Measurements from ENCODE around the gene FBXW7. TPM values are rescaled to one million over a fixed set of nuclear protein-coding genes. Genes with fewer than 3 reads are reported as not detected.

Gene FBXW7, protein sequence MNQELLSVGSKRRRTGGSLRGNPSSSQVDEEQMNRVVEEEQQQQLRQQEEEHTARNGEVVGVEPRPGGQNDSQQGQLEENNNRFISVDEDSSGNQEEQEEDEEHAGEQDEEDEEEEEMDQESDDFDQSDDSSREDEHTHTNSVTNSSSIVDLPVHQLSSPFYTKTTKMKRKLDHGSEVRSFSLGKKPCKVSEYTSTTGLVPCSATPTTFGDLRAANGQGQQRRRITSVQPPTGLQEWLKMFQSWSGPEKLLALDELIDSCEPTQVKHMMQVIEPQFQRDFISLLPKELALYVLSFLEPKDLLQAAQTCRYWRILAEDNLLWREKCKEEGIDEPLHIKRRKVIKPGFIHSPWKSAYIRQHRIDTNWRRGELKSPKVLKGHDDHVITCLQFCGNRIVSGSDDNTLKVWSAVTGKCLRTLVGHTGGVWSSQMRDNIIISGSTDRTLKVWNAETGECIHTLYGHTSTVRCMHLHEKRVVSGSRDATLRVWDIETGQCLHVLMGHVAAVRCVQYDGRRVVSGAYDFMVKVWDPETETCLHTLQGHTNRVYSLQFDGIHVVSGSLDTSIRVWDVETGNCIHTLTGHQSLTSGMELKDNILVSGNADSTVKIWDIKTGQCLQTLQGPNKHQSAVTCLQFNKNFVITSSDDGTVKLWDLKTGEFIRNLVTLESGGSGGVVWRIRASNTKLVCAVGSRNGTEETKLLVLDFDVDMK
- 10 to 100 TPM; 25.8 to 37.3 (median 32.0) TPM for polyA plus RNA-seq (ENCODE audit: insufficient read length in 4 of 4)

DNA sequence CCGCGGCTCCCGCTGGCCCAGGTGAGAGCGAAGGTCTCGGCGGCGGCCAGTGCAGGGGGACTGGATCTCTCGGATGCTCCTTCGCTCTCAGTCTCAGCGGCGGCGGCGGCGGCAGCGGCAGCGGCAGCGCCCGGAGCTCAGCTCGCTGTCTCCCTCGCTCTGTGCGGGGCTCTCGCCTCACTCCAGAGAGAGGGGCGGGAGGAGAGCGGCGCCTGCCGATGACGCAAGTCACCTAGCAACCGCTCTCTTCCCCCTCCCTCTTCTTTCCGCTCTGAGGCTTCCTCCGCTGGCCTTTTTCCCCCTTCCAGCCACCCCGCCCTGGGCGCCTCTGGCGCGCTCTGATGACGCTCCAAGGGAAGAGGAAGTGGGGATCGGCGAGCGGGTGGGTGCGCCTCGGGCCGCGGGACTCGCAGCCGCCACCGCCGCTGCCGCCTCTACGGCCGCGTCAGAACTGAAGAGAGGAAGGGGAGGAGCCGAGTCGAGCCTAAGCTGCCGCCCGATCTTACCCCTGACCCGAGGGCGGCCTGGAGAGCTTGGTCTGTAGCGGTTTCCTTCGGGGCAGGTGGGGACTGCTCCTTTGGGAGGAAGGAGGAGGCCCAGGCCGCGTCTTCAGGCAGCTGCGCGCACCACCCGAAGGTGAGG lies at the start of gene FBXW7:
Gene FBXW7 (minus strand): TSS at position 190 of the 642 bp plus-strand sequence. CDS start 124,289 bp downstream, outside the sequence.
- DNase-seq (ENCODE audit: low read depth in 4 of 4, low spot score in 2 of 4): peak; percentile 92 to 100 (median 98)

DNA sequence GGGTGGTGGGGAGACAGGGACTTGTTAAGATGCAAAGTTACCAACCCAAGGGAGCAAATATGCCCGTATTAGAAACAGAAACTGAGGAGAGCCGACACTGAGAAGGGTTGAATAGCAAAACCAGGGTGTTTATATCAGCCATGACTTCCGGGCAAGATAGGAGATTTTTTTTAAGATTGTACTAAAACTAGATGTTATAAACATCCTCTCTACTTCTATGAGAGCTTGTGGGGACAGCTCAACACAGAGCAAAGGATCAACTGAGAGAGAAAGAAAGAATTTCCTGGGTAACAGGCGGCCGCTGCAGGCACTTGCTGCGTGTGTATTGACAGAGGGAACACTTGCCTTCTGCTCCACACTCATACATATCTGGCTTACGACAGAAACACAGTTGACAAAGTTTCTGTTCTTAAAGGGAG lies 49.1 kb upstream of the FBXW7 start:
- no peak for DNase-seq (ENCODE audit: low read depth in 4 of 4, low spot score in 2 of 4)

DNA sequence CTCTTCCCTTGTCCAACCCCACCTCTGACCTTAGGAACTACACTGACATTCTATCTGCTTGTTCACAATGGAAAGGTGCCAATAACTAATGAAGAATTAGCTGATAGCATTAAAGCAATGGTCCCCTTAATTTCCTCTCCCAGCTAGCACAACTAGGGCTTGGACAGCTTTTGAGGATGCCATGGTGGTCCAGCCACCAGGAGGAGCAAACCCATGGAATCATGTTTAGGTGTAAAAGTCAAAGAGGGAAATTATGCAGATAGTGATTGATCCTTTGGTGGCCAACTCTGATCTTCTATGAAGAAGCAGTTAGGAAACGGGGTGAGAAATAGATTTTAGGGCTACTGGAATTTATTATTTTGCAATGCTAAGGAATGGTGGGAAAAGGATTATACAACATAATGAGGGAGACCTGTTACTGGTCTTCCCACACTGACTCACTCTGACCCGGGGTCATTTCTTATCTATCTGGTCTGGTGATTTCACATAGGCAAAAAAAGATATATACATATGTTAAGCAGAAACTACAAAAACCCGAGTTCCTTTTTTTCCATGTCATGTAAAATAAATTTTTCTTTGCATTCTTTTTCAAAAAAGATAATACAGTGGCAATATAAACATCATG lies 45.8 kb upstream of the FBXW7 start:
- DNase-seq (ENCODE audit: low read depth in 4 of 4, low spot score in 2 of 4): no peak

DNA sequence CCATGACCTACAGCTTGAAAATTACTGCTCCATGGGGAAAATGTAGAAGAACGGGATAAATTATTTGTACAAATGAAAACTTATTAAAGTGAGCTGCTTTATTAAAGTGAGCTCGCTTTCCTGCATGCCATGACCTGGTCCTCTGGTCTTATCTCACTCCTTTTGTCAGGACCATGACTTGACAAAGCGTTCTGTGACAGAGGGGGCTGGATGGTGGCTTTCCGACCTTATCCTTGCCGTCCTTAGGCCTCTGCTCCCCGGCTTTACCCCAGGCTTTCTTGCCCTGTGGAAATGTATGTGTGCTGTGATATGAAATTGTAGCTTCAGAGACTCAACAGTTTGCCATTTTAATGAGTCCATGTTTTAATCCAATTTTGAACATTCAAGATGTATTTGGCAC lies 44.0 kb upstream of the FBXW7 start:
- no peak for DNase-seq (ENCODE audit: low read depth in 4 of 4, low spot score in 2 of 4)

DNA sequence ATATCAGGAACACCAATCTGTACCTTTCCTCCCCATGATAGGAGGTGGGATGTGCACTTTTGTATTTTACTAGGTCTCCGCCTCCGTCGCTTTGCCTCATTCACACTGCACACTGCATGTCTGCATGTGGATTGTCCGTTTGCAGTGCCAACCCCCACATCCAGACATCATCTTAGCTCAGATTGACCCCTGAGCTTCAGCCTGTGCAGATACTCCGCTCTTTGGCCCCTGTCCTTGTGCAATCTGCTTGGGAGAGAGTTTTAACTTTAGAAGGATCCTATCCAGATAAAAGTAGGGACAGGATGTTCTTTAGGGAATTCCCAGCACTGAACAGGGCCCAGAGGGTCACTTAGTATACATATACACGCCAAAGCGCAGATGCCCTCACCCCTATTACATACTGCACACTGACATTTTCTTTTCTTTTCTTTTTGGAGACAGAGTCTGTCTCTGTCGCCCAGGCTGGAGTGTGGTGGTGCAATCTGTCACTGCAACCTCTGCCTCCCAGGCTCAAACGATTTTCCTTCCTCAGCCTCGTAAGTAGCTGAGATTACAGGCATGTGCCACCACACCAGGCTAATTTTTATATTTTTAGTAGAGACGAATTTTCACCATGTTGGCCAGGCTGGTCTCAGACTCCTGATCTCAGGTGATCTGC lies 43.3 kb upstream of the FBXW7 start:
- no peak for DNase-seq (ENCODE audit: low read depth in 4 of 4, low spot score in 2 of 4)

DNA sequence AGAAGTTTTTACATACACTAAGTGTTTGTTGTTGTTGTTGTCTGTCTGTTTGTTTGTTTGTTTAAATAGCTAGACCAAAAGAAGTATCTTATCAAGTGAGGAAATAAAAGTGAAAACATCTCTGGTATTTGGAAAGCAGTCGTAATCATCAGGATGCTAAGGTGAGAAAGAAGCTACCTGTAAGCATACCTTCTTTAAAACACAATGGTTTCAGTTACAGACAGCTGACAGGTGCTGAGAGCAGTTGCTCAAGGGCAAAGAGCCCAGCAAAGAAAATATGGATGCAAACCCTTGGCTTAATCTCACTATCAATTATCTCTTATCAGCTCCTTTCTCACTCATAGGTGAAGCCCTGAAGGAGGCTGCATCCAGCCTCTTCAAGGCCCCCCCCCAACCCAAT lies 42.8 kb upstream of the FBXW7 start:
- no peak for DNase-seq (ENCODE audit: low read depth in 4 of 4, low spot score in 2 of 4)

DNA sequence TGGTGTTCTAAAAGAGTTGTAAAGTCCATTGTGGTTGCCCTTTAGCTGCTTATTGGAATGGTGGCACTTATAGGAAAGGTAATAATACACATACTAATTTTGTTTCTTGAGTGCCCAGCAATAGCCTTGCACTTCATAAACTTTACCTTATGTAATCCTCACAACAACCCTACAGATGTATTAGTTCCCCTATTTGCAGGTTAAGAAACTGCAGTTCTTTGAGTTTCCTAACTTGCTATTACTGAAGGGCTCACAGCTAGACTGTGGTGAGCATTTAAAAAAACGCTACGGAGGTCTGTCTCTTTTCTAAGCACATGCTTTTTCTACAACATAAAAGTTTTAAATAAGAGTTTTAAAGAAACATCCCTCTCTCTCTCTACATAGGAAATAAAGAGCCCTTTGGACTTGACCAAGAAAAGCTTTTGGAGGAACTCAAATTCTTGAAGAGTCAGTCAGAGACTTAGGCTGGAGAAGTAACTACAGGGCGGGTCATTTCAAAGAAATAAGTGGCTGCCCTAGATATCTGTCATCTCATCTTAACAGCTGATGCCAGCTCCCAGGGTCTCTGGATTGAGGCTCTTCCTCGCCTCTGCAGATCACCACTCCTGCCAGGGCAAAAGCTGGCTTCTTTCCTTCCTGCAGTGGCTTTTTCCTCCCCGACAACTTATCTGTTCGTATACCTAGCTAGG lies 42.0 kb upstream of the FBXW7 start:
- no peak for DNase-seq (ENCODE audit: low read depth in 4 of 4, low spot score in 2 of 4)

DNA sequence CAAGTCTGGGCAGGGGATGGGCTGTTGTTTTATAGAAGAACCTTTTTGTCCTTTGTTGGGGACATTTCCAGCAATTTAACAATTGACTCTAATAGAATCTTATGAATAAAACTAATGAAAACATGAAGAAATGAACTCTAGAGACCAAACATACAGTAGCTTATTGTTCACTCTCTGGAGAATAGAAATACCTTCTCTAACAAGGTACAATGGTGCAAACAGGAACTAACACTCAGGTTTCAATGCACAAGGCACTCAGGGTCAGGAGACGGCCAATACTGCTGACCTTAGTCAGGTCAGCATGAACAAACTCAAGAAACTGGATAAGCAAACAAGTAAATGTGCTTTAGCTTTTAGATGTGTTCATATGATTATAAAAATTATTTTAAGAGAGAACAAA lies 39.6 kb upstream of the FBXW7 start:
- DNase-seq (ENCODE audit: low read depth in 4 of 4, low spot score in 2 of 4): no peak

DNA sequence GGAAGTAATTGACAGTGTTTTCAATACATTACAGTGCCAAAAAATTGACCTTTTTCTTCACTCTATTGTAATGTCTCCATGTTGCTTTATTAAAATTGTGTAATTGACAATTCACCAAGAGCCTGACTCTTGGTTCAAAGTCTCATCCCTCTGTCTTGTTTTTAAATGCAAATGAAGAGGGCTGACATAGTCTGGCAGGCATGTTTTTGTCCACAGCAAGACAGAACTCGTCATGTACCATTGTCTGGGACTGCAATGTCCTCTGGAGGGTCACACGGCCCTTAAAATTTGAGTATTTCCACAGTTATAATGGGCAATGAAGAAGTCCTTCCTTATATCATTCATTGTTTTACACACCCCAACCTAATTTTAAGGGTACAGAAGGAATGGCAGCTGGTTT lies 38.0 kb upstream of the FBXW7 start:
- DNase-seq (ENCODE audit: low read depth in 4 of 4, low spot score in 2 of 4): no peak

DNA sequence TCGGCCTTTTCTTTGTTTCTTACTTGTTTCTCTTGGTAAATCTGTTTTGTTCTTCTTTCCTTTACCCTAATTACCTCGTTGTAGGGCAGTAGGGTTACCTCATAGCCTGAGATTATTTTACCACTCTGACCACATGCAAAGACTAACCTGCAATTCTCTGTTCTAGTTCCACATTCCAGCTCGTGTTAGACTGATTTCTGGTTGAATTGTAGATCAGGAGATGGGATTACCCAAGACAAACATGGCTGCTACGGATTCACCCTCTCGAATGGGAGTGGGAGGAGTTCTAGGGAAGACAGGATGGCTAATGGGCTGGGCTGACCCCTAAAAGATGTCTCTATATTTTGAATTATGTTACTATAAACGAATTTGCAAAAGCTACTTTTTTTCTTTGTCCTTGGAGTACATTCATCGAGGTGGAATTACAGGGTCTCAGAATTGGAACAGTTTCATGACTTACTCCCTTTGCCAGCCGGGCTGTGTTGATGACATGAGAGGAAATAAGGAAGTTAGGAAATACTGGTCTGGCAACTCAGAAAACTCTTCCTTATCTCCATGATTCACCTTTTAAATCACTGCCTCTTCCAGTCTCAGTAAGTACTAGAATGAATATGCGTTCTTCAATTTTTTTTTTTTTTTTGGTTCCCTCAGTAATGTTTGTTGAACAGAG lies 36.7 kb upstream of the FBXW7 start:
- DNase-seq (ENCODE audit: low read depth in 4 of 4, low spot score in 2 of 4): no peak

DNA sequence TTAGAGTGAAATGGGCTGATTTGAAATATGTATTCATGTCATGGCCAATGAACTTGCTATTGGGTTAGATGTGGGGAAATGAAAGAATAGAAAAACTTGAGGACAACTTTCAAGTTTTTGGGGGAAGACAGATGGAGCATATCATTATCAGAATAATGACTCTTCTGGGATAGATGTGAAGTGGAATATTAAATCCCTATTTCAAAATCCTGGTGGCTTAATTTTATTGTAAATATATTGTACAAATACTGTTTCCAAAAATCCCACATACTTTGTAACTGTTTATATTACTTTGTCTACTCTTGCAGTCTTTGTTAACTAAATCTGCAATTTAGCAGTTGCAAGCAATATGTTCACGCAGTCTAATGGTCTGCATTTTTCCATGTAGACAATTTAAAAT lies 35.9 kb upstream of the FBXW7 start:
- no peak for DNase-seq (ENCODE audit: low read depth in 4 of 4, low spot score in 2 of 4)

DNA sequence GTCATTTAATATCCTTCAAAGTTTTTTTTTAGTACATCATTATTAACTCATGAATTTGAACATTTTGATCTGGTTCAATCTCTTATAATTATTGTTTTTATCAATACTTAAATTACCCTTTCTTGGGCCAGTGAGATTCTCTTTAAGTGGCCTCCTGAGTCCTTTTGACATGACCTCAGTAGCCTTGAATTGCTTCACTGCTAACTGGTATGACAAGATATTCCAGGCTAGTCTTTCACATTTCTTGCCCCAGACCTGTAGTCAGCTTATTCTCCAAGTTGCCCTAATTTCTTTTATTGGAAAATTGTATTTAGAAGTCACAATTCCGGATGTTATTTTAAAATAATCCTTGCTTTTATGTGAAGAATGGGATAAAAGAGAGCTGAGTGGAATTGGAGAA lies 35.4 kb upstream of the FBXW7 start:
- DNase-seq (ENCODE audit: low read depth in 4 of 4, low spot score in 2 of 4): no peak

DNA sequence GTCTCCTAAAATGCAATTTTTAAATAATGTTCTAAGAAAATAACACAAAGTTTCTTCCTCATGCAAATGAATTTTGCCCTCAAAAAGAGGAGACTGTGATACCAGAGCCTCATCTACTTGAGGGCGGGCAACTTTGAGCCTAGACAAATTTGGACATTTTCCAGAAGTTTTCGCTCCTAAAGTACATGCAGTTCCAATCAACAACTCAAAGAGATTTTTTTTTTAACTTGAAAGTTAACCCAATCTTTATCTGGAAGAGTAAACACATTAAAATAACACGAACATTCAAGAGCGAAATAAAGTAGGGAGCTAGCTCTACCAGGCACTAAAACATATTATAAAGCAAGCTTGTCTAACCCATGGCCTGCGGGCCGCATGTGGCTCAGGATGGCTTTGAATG lies 29.4 kb upstream of the FBXW7 start:
- DNase-seq (ENCODE audit: low read depth in 4 of 4, low spot score in 2 of 4): no peak

DNA sequence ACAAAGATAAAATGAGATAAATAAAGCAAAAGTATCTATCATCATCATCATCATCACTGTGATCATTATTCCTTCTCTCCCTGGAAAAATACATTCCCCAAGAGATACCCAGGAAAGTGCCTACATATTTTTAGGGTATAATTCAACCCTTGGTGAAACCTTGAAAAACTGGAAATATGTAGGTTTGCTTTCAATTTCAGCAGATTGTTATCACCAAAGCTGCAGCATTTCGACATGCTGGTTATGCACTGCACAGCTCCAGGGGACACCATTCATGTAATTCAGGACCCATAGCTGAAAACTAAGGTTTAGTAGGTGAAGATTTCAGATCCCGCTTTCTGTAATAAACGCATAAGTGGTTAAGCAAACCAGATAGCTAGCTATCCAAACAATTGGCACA lies 28.4 kb upstream of the FBXW7 start:
- no peak for DNase-seq (ENCODE audit: low read depth in 4 of 4, low spot score in 2 of 4)

DNA sequence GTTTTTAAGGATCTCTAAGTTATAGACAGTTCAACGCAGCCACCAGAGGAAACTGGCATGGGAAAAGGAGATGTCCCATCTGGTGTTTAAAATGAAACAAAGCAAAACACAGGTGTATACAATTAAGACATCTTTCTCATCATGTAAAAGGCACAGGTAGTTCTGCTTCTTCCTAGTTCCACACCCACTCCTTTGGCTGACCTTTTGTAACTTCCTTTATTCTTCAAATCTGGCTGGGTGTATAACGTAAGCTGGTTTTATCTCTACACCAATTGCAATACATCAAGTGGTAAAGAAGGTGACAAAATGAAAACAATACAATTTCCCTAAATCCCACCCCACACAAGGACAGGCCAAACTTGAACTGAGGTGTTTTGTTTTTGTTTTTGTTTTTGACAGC lies 27.3 kb upstream of the FBXW7 start:
- no peak for DNase-seq (ENCODE audit: low read depth in 4 of 4, low spot score in 2 of 4)

DNA sequence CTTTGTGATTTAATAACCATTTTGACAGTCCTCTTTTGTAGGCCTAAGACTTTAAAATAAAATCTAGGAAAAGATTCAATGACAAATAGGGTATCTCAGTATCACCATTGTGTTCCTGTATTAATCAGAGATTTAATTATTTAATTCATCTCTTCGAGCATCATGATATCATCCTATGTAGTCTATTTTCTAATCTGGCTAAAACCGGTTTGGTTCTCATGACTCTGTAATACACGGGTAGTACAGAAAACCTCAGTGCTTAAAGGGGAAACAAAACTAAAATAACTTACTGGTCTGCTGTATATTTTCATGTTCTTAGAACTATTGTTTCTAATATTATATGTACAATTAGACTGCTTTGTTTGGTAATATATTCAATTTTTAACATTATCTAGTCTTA lies 23.7 kb upstream of the FBXW7 start:
- DNase-seq (ENCODE audit: low read depth in 4 of 4, low spot score in 2 of 4): no peak

DNA sequence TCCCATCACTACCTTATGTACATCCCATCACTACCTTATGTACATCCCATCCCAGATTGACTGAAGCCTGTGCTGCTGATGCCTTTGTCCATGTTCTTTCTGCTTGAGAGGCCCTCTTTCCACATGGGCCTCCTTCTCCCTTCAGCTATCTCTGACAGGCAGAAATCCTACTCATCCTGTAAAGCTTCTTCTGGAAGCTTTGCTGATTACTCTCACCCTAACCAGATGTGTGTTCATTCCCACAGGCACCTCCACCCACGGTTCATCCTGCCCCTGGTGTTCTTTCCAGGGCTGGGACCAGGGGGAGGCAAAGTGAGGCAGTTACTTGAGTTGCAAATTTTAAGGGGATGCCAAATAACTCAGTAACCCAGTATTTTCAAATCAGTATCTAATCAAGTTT lies 22.5 kb upstream of the FBXW7 start:
- DNase-seq (ENCODE audit: low read depth in 4 of 4, low spot score in 2 of 4): no peak

DNA sequence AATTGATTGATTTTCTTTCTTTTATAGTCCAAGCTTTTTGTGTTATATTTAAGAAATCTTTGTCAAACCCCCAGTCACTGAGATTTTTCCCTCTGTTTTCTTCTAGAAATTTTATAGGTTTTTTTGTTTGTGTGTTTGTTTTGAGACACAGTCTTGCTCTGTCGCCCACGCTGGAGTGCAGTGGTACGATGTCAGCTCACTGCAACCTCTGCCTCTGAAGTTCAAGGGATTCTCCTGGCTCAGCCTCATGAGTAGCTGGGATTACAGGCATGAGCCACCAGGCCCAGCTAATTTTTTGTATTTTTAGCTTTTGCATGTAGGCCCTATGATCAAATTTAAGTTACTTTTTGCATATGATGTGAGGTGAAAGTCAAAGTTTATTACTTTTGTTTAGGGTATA lies 20.9 kb upstream of the FBXW7 start:
- DNase-seq (ENCODE audit: low read depth in 4 of 4, low spot score in 2 of 4): no peak

DNA sequence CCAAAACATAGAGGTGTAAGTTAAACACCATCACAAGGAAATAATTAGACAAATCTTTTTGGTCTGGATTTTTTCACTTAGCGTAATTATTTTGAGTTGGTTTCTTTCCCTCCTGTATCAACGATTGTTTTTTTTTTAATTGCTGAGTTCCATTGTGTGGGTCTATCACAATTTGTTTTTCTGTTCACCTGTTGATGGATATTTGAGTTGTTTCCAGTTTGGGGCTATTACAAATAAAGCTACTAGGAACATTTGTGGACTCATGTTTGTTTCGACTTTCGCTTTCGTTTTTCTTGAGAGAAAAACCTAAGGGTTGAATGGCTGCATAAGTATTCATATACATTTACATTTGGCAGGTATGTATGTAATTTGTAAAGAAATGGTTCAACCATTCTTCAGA lies 20.4 kb upstream of the FBXW7 start:
- no peak for DNase-seq (ENCODE audit: low read depth in 4 of 4, low spot score in 2 of 4)

DNA sequence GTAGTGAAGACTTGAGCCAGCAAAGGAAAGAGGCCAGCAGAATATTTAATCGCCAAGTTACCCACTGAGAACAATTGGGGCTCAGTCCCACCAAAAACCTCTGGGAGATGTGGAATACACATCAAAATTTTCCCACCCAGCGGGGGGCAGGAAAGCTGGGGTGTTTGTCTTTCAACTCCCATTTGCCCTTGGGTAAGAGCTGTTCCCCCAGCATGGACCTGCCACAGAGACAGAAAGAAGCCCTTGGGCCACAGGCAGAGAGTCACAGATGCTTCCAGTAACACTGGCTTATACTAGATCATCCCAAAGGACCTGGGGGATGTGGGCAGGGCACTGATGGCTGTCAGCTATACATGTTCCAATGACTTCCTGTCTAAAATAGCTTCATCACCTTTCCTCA lies 18.9 kb upstream of the FBXW7 start:
- DNase-seq (ENCODE audit: low read depth in 4 of 4, low spot score in 2 of 4): no peak
